Activated naive CD4-positive, alpha-beta T cell treated with anti-CD3 and anti-CD28 coated beads, Interleukin-2, amount 10 ng/mL, durations not matched to agents 7 days and 5 days (primary cell): ENCODE data around the gene CCNG2.
"Not testable (repeated sequence)": the region's sequence is repeated elsewhere in the genome, so short reads cannot be mapped to it uniquely, and the experiment has no call there.

Source experiments
- CTCF ChIA-PET: fragments of 350-600 bp; sonication (Branson Sonifier 250); formaldehyde crosslinking; loops from one replicate; lab custom pipeline; 2021; ENCODE audit warnings: antibody characterized with exemption; lab: Charles Lee
- DNase-seq: peaks from one replicate; pipeline ENCODE4 v3.0.0-alpha.2; 2020
- H3K27ac Mint-ChIP-seq: one replicate; pipeline ENCODE4 v1.8.0; 2021; ENCODE audit warnings: mild to moderate bottlenecking, moderate library complexity, mixed read lengths
- H3K27me3 Mint-ChIP-seq: one replicate; pipeline ENCODE4 v1.8.0; 2021; ENCODE audit warnings: mild to moderate bottlenecking, mixed read lengths
- H3K36me3 Mint-ChIP-seq: one replicate; pipeline ENCODE4 v1.8.0; 2021; ENCODE audit warnings: mixed read lengths
- H3K4me1 Mint-ChIP-seq: one replicate; pipeline ENCODE4 v1.8.0; 2021; ENCODE audit warnings: mixed read lengths
- H3K4me3 Mint-ChIP-seq: one replicate; pipeline ENCODE4 v1.8.0; 2021; ENCODE audit warnings: mild to moderate bottlenecking, moderate library complexity, mixed read lengths
- H3K9me3 Mint-ChIP-seq: one replicate; pipeline ENCODE4 v1.8.0; 2021; ENCODE audit warnings: mixed read lengths

Gene CCNG2

DNA sequence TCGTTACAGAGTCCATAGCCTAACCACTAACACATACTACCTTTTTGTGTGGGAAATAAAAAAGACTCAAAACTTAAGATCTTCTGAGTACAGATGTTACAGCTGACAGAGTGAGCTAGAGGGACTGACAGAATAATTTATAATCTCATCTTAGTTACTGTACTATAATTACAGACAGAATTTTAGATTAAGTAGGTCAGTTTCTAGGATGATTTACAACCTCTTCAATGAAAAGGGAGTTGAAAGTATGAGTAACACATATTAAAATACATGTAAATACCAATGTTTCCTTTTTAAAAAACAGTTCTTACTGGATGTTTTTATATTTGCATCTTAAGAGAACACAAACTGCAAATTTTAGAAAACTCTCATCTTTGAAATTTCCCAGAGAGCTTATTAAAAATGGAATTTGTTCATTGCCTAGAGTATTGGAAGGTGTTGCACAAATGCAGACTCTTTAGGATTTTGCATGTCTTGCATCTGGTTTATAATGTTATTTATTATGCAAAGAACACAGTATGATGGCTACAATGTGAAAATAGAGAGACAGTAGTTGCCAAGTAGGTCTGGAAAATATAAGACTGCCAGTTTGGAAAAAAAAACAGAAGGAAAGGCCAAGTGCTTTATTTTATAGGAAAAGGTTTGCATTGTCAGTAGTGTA lies 24.2 kb upstream of the CCNG2 start:
- no peak for DNase-seq
- peaks cover 16% of the 10 kb centered on the region for H3K27me3 Mint-ChIP-seq
- H3K36me3 Mint-ChIP-seq: no peaks in the 10 kb centered on the region
- no peak overlapping the region for H3K4me3 Mint-ChIP-seq
- H3K4me1 Mint-ChIP-seq: peaks cover 3% of the 10 kb centered on the region
- no peak overlapping the region for H3K27ac Mint-ChIP-seq
- CTCF ChIA-PET: interaction anchor here (1.7 kb wide), 1 partner anchor 10 kb away, joined by 5 read pairs; no protein-coding TSS in a partner anchor
- peaks cover 2% of the 10 kb centered on the region for H3K9me3 Mint-ChIP-seq

GRCh38 chr4:77137448-77137847 lies 19.6 kb upstream of the CCNG2 start:
- peaks cover 16% of the 10 kb centered on the region for H3K27me3 Mint-ChIP-seq
- H3K36me3 Mint-ChIP-seq, H3K27ac Mint-ChIP-seq, H3K4me3 Mint-ChIP-seq, H3K4me1 Mint-ChIP-seq, H3K9me3 Mint-ChIP-seq, DNase-seq: not testable (repeated sequence)
- CTCF ChIA-PET: interaction anchor here (0.7 kb wide), 1 partner anchor 43 kb away, joined by 3 read pairs; no protein-coding TSS in a partner anchor

DNA sequence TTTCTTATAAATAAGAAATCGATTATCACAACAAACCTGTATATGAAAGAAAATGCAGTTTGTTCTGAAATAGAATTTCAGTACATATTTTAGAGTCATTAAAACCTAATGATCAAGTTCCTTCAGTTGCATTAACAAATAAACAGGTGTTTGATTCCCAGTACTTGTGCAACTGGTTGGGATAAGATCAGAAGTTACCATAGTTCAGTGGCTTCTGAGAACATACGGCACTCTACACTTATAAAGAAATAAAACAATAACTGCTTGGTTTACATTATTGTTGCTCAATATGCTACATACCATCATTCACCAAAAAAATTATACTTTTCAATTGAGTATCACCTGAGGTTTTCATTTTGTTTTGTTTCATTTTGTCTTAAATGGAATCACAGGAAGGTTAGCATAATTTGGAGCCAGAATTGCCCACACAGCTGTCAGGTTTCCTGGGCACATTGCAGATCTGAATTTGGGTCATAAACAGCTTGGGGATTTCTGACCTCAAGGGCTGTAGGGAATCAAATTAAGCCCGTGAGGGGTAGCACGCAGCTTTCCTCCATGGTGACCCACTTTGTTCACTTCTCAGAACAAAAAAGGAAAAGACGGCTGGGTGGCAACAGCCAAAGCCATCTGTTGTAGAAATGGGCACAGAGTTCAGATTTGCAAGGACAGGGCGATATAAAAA lies 14.9 kb upstream of the CCNG2 start:
- Mint-ChIP-seq H3K4me1 (peaks cover 17% of the 10 kb centered on the region), H3K4me3 (no peak overlapping the region), H3K27ac (no peak overlapping the region), H3K36me3 (no peaks in the 10 kb centered on the region), H3K27me3 (peaks cover 3% of the 10 kb centered on the region), H3K9me3 (no peaks in the 10 kb centered on the region)
- no peak for DNase-seq
- CTCF ChIA-PET: no interaction called here

DNA sequence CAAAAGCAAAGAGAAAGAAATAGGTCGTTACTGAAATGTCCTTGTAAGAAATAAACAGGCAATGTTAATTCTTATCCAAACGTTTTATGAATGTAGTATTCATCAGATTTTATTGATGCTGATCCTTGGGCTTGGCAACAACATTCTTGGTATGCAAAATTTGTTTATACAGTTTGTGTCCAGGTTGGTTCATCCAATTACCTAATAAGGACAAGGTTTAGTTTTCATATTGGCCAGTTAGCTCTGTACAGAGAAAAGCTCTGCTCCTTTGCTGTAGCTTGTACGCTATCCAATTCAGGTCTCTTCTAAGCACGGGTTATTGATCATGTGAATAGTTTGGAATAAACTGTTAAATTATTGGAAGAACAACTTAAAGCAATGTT lies 14.4 kb upstream of the CCNG2 start:
- CTCF ChIA-PET: no interaction called here
- H3K36me3 Mint-ChIP-seq: no peaks in the 10 kb centered on the region
- H3K27me3 Mint-ChIP-seq: peaks cover 3% of the 10 kb centered on the region
- no peak overlapping the region for H3K4me3 Mint-ChIP-seq
- peaks cover 14% of the 10 kb centered on the region for H3K4me1 Mint-ChIP-seq
- H3K27ac Mint-ChIP-seq: no peak overlapping the region
- no peaks in the 10 kb centered on the region for H3K9me3 Mint-ChIP-seq
- DNase-seq: no peak

- no peak overlapping the region for H3K4me3 Mint-ChIP-seq
- no peak overlapping the region for H3K27ac Mint-ChIP-seq
- H3K4me1 Mint-ChIP-seq: peaks cover 14% of the 10 kb centered on the region
- no peaks in the 10 kb centered on the region for H3K9me3 Mint-ChIP-seq
- no peaks in the 10 kb centered on the region for H3K36me3 Mint-ChIP-seq
- peaks cover 3% of the 10 kb centered on the region for H3K27me3 Mint-ChIP-seq
- DNase-seq: no peak
- CTCF ChIA-PET: no interaction called here
These were observed 13.9 kb upstream of the CCNG2 start for GRCh38 chr4:77143091-77143490.

- H3K27ac Mint-ChIP-seq: peak overlapping the region; percentile 47
- H3K4me3 Mint-ChIP-seq: no peak overlapping the region
- H3K27me3 Mint-ChIP-seq: peaks cover 15% of the 10 kb centered on the region
- H3K9me3 Mint-ChIP-seq: no peaks in the 10 kb centered on the region
- DNase-seq: no peak
- CTCF ChIA-PET: interaction anchor here (0.9 to 1.2 kb wide), 3 partner anchors 50 to 56 kb away, joined by 3 to 4 read pairs (median 3); no protein-coding TSS in a partner anchor
- no peaks in the 10 kb centered on the region for H3K36me3 Mint-ChIP-seq
- H3K4me1 Mint-ChIP-seq: peaks cover 14% of the 10 kb centered on the region
These were observed 11.2 kb upstream of the CCNG2 start for GRCh38 chr4:77145842-77146185.

DNA sequence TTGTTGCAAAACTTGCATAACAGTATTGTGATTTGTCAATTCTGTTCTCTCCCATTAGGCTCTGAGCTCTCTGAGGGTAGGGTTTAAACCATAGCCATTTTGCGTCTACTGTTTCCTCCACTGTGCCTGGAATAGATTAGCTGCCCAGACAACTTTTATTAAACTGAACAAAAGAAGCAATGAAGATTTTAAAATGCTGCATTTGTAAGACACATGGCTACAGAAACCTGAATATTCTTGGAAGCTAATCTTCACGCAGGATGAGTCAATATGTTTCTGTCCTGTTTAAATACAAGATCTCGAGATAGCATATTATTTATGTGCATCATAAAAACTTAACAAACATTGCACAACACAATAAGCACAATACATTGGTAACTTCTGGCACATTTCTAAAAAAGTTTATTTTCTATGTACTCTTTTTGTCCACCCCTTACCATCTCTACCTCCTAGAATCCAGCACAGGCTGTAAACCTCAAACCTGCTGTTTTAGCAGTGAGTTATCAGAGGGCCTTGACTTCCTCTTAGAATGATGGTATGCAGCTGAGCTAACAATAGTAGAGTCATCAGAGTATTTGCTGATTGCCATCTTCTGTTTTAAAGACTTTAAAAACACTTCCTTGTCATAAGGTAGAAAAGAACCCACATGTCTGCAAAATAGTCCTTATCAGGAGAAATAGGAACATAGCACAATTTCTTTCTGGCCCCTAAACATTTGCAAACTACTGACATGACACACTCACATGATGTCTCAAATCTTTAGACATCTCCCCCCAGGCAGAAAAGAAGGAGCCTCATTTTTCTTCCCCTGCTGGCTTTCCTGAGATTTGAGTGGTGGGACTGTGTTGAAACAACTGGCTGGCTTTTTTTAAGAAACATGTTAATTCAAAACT lies 10.6 kb upstream of the CCNG2 start:
- peak overlapping the region; percentile 47 for H3K27ac Mint-ChIP-seq
- H3K4me3 Mint-ChIP-seq: no peak overlapping the region

GRCh38 chr4:77147079-77147782 lies 9.8 kb upstream of the CCNG2 start:
- Mint-ChIP-seq H3K9me3 (no peaks in the 10 kb centered on the region), H3K27me3 (peaks cover 16% of the 10 kb centered on the region), H3K27ac (no peak overlapping the region), H3K4me1 (peaks cover 14% of the 10 kb centered on the region), H3K36me3 (no peaks in the 10 kb centered on the region), H3K4me3 (no peak overlapping the region)
- CTCF ChIA-PET: interaction anchor here (1.0 to 1.5 kb wide), 2 partner anchors 52 to 57 kb away, joined by 3 to 6 read pairs; no protein-coding TSS in a partner anchor
- no peak for DNase-seq

More for the DNA sequence above, 10.6 kb upstream of the CCNG2 start:
- H3K27me3 Mint-ChIP-seq: peaks cover 17% of the 10 kb centered on the region
- CTCF ChIA-PET: interaction anchor here (0.9 to 1.2 kb wide), 2 partner anchors 52 to 56 kb away, joined by 3 read pairs; no protein-coding TSS in a partner anchor
- no peaks in the 10 kb centered on the region for H3K36me3 Mint-ChIP-seq
- peaks cover 14% of the 10 kb centered on the region for H3K4me1 Mint-ChIP-seq
- H3K9me3 Mint-ChIP-seq: no peaks in the 10 kb centered on the region
- DNase-seq: no peak

DNA sequence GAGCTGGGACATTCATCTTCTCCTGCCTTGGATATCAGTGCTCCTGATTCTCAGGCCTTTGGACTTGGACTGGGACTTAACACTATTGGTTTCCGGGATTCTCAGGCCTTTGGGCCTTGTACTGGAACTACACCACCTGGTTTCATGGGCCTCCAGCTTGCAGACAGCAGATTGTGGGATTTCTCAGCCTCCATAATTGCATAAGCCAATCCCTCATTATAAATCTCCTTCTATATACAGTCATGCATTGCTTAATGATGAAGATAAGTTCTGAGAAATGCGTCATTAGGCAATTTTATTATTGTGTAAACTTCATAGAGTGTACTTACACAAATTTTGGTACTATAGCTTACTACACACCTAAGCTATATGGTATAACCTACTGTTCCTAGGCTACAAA lies 8.9 kb upstream of the CCNG2 start:
- Mint-ChIP-seq H3K27me3 (peaks cover 14% of the 10 kb centered on the region), H3K4me3 (no peak overlapping the region), H3K4me1 (peaks cover 16% of the 10 kb centered on the region), H3K27ac (no peak overlapping the region), H3K9me3 (no peaks in the 10 kb centered on the region), H3K36me3 (no peaks in the 10 kb centered on the region)
- no peak for DNase-seq
- CTCF ChIA-PET: interaction anchor here (1.0 to 1.5 kb wide), 2 partner anchors 53 to 56 kb away, joined by 3 to 6 read pairs; no protein-coding TSS in a partner anchor

GRCh38 chr4:77149789-77150188 lies 7.2 kb upstream of the CCNG2 start:
- CTCF ChIA-PET: interaction anchor here (1.2 kb wide), 1 partner anchor 54 kb away, joined by 3 read pairs; no protein-coding TSS in a partner anchor
- Mint-ChIP-seq H3K27me3 (peaks cover 14% of the 10 kb centered on the region), H3K27ac (no peak overlapping the region), H3K4me3 (no peak overlapping the region), H3K9me3 (no peaks in the 10 kb centered on the region), H3K36me3 (no peaks in the 10 kb centered on the region), H3K4me1 (peaks cover 19% of the 10 kb centered on the region)
- no peak for DNase-seq

GRCh38 chr4:77151241-77151640 lies 5.8 kb upstream of the CCNG2 start:
- Mint-ChIP-seq H3K36me3 (no peaks in the 10 kb centered on the region), H3K9me3 (no peaks in the 10 kb centered on the region), H3K4me3 (no peak overlapping the region), H3K27me3 (peaks cover 14% of the 10 kb centered on the region), H3K27ac (no peak overlapping the region), H3K4me1 (peaks cover 27% of the 10 kb centered on the region)
- CTCF ChIA-PET: no interaction called here
- DNase-seq: no peak

DNA sequence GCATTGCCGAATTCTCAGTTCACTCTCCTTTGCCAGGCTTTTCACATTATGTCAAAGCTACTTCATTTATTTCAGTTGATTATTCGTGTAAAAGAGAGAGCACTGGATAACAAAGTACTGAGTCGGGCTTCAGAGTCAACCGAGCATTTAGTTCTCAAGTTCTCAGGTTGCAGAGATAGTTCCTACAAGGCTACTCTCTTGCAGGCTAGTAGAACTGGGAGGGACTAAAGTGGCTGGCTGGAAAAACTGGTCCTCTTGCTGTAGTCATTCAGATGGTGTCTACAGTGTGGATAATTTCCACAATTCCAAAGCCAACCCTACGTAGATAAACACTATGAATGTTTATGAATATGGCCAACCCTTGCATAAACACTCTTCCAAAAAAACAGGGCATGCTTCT lies 4.6 kb upstream of the CCNG2 start:
- no peaks in the 10 kb centered on the region for H3K9me3 Mint-ChIP-seq

DNA sequence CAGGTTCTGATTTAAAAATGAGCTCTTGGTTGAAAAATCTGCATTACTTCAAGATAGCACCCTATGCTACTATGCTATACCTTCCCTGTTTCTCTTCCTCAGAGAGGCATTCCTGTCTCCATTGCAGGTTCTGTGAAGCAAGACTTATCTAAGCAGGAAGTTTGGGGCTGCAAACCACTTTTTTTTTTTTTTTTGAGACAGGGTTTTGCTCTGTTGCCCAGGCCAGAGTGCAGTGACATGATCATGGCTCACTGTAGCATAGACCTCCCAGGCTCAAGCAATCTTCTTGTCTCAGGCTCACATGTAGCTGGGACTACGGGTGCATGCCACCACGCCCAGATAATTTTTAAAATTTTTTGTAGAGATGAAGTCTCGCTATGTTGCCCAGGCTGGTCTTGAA lies 4.0 kb upstream of the CCNG2 start:
- no peak overlapping the region for H3K4me3 Mint-ChIP-seq
- H3K27me3 Mint-ChIP-seq: peaks cover 18% of the 10 kb centered on the region
- H3K36me3 Mint-ChIP-seq: no peaks in the 10 kb centered on the region
- no peak overlapping the region for H3K27ac Mint-ChIP-seq
- no peak for DNase-seq
- CTCF ChIA-PET: interaction anchor here (0.9 to 1.8 kb wide), 2 partner anchors 50 to 57 kb away, joined by 3 to 5 read pairs; no protein-coding TSS in a partner anchor
- H3K4me1 Mint-ChIP-seq: peaks cover 22% of the 10 kb centered on the region
- H3K9me3 Mint-ChIP-seq: no peaks in the 10 kb centered on the region

More for the DNA sequence above, 4.6 kb upstream of the CCNG2 start:
- CTCF ChIA-PET: interaction anchor here (1.8 kb wide), 1 partner anchor 57 kb away, joined by 5 read pairs; no protein-coding TSS in a partner anchor
- Mint-ChIP-seq H3K27ac (no peak overlapping the region), H3K4me1 (peaks cover 22% of the 10 kb centered on the region), H3K36me3 (no peaks in the 10 kb centered on the region), H3K27me3 (peaks cover 18% of the 10 kb centered on the region), H3K4me3 (no peak overlapping the region)
- DNase-seq: no peak
